Activated CD4-positive, alpha-beta T cell treated with anti-CD3 and anti-CD28 coated beads for 1 hour (primary cell): ENCODE data around the gene IPO13.

Source experiments
- DNase-seq: peaks from one replicate; pipeline ENCODE4 v3.0.0-alpha.2; 2020

Gene IPO13

GRCh38 chr1:44016041-44016889 is 69.5 kb downstream of the IPO13 start:
- no peak for DNase-seq

- no peak for DNase-seq
Measured at GRCh38 chr1:44016890-44017400, 70.2 kb downstream of the IPO13 start.
